GM19463 (cell line): ENCODE measurements around the gene CADM1.

Experiments used
- ATAC-seq: cut with Tn5 transposase; IDR thresholded peaks from one replicate; pipeline ENCODE4 v1.9.1; 2021; ENCODE audit warnings: mild to moderate bottlenecking, moderate library complexity; ENCODE audit not compliant: unreplicated experiment

Gene CADM1

DNA sequence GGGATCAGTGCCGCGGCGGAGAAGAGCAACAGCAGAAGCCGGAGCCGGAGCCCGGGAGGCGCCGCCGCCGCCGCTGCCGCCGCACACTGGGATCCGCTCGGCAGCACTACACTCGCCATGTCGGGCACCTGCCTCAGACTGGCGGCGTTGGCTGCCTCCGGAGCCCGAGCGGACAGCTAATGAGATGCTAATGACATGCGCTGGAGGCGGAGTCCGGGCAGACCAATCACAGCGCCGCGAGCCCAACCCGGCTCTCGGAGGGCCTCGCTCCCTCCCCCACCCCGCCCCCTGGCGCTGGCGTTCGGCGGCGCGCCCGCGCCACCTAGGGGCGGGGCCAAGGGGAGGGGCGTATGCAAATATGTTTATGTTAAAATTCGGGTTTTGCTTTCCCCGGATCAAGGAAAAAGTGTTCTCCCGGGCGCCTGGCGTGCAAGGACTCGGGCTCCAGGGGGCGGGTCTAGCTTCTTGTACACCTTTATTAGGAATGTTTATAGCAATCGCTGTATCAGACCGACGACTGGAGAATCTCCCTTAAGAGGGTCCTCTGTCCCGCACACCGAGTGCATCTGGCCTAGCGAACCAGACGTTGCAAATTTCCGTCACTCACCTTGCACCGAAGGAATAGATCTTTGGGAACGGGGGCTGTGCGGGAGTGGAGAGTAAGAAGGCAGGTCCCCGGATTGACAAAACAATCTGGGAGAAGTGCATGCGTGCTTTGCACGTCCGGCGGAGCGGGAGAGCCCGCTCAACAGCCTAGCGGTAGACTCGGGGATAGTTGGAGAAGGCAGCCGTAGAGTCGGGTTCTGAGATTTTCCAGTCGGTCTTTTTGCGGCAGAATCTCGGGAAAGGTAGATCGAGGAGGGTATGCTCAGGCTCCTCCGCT is at the start of gene CADM1:
TSS of gene CADM1 (minus strand) at position 140 of the 883 bp plus-strand sequence.
- peak; percentile 69 for ATAC-seq

DNA sequence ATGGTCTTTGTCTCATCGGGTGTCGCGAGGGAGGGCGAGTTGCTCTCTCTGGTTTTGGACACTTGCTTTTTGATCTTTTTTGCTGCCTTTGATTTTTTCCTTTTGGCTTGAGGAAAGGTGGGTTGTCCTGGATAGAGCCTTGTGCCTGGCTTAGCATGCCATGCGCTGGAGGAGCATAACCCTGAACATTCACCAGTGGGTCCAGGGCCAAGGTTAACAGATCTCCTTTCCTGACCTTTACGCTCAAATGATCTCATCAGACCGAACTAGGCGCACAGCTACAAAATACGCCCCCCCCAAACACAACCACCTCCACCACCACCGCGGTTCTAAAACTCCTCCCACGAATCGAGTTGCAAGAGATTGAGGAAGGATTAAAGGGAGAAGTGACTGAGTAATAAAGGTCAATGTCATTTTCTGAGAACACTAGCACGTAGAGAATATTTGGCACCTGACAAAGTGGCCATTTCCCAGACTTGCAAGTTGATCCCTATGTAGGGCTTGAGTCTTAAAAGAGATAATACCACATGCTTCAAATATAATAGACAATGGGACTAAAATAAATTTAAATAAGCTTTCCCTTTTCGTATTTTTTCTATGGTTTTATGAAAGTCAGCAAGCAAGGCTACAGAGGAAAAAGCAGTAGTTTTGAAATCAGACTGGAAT is 48.7 kb upstream of the CADM1 start:
- ATAC-seq = no peak

DNA sequence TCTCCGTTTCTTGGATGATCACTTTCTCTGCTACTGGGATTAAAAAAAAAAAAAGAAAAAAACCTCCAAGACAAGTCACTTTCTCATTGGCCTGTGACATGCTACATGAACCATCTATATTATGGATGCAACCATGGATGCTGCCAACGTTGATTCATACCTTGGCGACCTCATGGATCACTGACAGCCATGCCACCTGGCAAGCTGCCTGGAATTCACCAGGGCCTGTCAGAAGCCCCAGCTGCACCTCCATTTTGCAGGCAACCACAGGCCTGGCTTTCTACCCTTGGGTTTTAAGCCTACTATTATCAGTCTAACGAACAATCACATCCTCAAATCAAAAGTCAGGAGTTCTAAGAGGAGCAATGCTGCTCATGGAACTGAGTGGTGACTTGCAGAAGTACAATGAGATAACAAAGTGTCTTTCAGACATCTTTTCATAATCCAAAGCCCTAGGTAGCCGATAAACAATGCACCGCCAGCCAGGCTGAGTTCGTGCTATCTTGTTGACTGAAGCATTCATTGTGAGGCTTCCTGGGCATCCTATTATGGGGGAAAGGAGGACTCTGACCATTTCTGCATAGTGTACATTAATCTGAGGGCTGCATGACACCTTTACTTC is 48.0 kb upstream of the CADM1 start:
- no peak for ATAC-seq

DNA sequence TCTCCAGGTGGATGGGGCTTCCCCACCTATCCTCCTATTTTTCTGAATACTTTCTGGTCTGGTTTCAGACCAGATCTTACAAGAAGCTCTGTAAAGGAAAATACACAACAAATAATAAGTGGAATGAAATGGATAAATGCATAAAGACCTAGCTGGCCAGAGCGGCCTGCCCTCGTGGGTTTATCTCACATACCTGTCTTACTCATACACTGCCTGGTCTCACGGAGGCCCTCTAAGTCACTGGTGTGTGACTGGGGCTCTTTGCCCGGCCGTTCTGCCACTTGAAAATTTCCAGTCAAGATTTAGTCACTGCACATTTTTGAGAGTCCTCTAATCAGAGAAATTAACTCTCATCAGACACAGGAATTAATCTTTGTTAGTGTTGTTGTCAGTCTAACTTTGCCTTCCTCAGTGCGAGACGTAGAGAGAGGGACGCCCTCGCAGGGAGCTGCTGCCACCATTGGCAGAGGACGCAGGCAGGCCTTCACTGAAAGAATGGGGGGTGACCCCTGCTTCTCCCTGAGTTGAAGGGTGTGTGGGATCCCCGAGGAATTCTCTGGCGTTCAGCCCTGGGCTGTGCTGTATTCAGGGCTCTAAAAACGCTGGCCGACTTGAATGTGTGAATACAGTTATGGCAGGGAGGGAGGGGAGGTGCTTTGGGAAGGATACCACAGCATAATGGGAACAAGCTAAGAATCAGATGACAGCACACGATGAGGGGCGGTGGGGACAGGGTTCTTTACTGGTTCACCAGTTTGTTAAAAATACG is 46.3 kb upstream of the CADM1 start:
- no peak for ATAC-seq

DNA sequence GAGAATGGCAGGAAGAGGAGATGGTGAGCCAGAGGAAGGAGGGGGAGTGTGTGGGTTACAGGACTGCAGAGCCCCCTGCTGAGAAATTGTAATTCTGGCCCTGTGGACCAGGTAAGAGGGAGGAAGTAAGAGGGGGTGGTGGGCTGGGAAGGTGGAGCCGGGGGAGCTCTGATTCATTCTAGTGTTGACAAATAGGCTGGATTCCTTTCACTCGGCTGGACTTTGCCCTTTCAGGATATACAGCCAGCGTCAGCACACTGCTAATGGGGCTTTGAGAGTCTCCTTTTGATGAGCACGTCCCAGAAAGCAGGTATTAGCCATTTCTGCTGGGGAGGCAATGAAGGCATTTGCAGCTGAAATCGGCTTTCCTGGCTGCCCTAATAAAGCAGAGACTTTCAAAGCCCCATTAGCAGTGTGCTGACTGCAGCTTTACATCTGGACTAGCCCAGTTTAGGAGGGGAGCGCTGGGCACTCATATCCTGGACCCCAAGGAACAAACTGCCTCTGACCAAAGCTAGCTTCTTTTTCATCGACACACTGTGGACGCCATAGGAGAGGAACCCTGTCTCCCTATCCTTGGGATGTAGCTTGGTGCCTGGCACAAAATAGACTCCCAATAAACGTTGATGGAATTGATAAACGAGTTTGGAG is 44.8 kb upstream of the CADM1 start:
- peak; percentile 41 for ATAC-seq

DNA sequence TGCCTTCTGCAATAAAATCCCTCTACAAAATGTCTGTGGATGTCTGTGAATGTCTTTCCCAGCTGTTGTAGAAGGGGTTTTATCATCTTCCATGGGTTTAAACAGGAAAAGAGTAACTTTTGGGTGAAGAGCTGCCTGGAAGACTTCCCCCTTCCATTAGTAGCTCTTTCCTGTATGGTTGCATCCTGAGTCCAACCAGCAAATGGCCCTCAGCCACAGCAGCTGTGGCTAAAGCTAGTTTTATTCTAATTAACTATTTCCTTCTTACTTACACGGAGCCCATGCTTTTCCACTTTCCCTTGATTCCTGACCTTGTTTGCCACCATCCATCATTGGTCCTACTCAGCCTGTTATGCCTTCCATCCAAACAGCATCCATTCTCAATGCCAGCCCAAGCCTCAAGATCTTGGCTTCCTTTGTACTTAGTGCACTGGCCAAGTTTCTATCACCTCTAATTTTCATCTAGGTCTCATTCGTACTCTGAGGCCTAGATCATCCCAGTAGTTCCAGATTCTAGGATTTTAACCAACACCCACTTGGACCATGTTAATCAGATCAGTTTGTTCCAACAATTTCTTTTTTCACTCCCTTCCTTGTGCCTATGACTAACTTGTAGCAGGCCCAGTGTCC is 41.5 kb upstream of the CADM1 start:
- ATAC-seq = no peak

DNA sequence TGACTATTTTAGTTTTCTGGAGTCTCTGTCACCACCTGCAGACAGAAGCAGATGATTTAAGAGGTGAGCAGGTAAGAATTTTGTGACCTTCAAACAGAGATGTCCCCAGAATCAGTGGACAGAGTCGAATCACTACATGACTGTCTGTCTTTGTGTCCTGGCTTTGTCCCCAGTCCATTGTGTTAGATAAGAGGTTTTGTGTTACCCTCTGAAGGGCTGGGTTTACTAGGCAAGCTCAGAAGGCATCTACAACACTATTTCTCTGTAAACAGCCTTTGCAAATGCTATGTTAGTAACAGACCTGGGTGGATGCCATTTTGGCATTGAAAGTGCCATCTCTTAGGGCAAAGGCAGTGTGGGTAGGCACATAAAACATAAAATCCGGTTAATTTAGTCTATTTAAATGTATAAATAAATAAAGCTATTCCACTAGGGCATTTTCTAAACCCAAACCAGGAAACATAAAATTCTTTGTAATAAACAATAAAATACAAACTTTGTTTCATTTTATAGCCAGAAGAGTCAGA is 40.3 kb upstream of the CADM1 start:
- no peak for ATAC-seq

DNA sequence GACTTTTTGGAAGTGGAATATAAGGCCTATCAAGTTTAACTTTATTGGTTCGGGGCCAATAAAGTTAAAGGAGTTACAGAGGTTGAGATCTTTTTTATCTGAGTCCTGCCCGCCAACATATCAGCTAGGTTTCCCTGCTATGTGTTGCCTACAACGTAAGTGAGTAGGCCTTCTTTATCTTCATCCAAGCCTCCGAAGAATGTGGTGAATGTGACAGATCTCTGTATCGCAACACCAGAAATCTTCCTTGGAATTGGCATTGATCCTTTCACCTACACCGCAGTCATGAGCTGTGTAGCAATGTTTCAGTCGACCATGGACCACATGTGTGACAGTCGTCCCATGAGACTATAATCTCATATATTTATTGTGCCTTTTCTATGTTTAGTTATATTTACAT is 37.3 kb upstream of the CADM1 start:
- ATAC-seq = no peak

DNA sequence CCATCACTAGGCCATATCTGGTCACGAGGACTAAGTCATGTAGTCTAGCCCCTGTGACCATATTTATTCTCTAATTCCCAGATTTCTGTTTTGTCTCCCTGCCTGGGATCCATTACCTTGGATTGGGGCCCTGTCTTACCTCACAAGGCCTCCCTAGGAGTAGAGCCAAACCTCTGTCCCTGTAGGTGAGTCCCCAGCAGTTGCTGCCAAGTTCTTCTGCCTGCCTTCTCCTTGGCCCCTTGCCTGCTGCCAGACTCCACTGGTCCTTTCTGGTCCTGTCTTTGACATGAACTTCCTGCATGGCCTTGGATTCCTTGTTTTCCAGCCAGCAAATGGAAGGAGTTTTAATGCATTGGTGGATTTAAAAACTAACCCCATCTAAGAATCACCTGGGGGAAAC is 35.6 kb upstream of the CADM1 start:
- ATAC-seq = no peak

DNA sequence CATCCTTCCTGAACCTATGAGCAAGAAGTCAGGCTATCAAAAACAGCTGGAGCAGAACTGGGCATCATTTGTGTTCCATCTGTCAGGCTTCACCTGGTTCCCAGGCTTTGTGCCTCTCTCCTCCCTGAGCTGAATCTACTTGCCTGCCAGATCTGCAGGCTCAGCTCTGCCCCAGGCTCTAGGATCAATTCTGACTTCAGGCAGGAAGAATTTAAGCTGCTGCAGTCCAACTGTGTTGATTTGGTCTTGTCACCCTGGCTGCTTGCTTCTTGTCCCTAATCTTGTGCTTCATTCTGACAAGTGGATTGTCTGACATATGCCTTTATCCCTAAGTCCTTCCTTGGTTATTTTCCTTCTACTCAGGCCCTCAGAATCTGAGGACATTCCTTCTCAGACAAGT is 31.6 kb upstream of the CADM1 start:
- ATAC-seq = no peak

DNA sequence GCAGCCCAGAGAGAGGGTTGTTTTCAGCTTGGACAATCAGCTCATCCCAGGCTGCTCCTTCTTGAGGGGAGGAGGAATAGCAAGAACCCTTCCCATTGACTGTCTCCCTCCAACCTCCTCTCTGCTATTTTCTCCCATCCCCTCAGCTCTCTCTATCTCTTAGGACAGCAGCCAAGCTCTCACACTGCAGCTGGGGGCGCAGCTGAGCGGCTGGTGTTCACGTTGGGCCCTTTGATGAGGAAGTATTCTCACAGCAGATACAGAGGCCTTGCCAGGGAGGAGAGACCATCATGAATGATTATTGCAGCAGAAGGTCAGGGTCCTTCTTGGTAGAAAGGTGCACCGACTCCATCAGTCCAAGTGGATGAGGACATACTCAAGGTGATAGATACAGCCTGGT is 26.5 kb upstream of the CADM1 start:
- no peak for ATAC-seq

DNA sequence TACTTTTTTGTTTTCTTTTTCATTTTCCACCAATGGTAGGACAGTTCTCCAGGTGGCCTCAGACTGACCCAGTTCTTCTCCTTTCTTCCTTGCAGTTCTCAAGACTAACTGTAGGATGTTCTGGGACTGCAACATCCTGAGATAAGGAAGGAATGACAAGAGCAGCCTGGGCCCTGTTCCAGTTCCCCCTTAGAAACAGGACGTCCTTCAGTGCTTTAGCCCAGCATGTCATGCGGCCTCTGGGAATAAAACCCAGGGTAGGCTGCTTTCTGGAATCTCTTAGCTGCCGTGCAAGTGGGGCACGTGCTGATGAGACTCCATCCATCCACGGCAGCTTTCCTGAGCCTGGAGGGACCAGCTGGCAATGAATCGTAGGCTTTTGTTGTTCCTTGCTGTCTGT is 24.0 kb upstream of the CADM1 start:
- no peak for ATAC-seq

DNA sequence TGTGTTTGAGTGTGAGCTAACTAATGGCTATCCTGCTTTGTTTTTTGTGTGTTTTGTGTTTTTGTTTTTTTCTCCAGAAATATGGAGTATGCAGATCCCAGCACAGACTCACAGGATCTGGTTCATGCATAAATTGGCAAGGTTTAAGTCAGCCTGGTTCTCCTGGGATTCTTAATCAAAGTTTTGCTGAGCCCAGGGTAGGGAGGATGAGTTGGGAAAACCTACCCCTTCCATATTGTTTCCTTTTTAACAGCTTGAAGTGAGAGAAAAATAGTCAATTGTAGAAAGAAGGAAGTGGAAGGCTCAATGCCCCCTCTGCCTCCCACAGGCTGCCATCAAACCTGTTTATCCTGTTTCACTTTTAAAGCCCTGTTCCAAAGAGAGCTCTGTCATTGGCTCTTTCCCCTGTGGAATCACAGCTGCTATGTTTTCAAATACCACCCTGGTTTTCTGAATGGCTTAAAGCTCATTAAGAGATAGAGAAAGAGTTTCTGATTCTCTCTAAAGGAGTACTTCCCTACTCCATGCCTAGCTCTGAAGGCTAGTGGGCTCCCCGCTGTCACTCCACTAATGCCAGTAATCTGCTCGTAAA is 23.4 kb upstream of the CADM1 start:
- no peak for ATAC-seq

DNA sequence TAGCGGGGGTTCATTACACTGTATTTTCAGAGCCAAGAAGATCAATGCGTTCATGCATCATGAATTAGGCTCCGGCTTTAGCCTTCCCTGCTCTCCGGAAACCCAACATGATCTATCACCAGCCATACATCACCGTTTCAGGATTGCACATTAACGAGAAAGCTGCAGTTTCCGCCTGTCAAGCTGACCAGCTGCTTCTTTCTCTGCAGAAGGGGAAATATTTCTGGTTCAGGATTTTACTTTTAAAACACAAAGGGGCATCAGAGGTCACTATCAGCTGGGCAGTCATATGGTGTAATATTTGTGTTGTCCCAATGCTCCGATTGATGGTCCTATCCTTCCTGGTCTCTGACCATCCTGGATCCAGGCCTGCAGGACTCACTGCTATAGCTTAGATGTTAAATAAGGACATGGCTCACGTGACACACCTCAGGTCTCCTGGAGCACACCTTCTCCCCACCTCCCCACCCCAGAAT is 21.4 kb upstream of the CADM1 start:
- no peak for ATAC-seq

DNA sequence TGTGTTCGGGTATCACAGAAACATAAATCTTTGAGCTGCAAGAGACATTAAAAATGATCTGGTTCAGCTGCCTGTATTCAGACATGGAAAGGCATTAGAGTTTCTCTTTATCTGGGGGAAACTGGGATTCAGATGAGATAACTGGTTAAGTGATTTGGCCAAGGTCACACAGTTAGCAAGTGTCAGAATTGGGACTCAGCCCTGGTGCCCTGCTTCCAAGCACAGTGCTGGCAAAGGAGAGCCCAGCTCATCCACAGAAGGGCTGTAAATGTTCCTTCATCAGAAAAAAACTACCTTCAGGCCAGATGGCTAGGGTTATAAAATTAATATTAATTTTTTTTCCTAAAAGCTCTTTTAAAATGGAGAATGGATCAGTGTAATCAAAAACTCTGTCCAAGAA is 20.4 kb upstream of the CADM1 start:
- no peak for ATAC-seq

DNA sequence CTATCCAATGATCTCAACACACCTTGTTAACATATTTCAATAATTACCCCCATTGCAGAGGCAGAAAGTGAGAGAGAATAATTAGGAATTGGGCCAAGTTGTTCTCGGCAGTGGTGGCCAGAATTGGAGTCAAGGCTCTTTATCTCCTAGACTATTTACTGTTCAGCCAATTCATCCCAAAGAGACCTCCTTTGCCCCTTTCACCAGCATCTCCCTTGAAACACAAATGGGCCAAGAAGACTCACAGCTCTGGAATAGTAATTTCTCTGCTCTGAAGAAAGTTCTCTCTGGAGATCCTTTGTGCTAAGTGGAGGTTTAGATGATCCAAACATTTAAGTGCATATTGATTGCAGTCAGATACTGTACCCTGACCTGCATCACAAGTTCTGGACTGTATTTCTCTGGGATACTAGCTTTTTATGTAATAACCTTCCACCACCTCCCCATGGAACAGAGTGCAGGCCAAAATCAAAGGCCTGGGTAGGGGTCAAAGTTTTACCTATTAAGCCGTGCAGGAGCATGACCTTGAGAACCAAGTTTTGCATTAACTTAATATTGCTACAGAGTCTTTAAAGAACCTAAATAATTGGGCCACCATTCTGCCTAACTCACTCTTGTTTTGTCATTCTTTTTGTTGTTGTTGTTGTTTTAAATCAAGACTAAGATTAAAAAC is 19.6 kb upstream of the CADM1 start:
- no peak for ATAC-seq

DNA sequence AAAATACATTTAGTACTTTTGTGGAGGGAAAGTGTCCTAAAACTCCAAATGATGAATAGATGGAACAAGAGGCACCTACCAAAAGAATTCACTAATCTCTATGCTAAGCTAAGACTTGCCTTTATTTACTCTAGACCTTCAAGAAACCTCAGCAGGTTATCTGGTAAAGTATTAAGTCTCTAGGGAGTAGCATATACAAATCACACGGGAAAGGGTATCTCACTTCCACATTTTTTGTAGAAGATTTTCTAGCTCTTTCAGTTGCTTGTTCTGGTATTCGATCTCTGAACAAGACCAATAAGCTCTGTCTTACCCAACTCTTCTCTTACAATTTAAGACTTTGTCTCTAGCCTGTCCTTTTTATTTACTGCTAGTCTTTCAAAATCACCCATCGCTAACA is 18.1 kb upstream of the CADM1 start:
- ATAC-seq = no peak

DNA sequence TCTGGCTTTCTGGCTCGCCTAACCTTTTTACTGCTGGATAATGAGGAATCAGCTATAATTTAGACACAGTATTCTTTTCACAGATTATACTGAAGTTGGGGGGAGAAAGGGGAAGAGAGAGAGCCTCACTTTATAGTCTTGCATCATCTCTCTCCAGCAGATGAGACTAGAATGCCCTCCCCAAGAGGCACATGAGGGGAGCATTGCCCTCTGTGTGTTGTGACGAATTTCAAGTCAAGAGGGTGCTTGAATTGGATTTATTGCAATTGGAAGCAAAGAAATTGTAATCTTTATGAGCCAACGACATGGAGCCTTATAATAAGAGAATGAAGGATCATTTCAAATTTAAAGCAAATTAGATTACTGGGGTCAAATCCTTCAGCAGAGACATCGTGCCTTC is 17.6 kb upstream of the CADM1 start:
- ATAC-seq = no peak
